Ureter (tissue), 1 donor: ENCODE measurements around the gene DBNDD2. TPM values are rescaled to one million over a fixed set of nuclear protein-coding genes. Genes with fewer than 3 reads are reported as not detected.

Source experiments
- DNase-seq: peaks from one replicate; pipeline ENCODE4 v3.0.0-alpha.2; 2020; ENCODE audit warnings: low spot score
- total RNA-seq: library from RNA; stranded (reverse); gene quantifications from one replicate; pipeline ENCODE4 v1.2.4, GENCODE V29; 2023
- donor health status: DM: yes; HTN: yes; CAD: no.

The DBNDD2 gene
- 63.0 TPM for total RNA-seq

GRCh38 chr20:45407783-45408645, at the start of gene DBNDD2:
DBNDD2 (plus strand) TSS chr20:45408289; CDS start chr20:45408468, 179 bp downstream.
- no peak for DNase-seq

- DNase-seq: no peak
Measured at GRCh38 chr20:45359069-45359405, 49.1 kb upstream of the DBNDD2 start.

GRCh38 chr20:45359406-45360148, 48.5 kb upstream of the DBNDD2 start:
- DNase-seq: no peak

GRCh38 chr20:45361793-45362192, 46.3 kb upstream of the DBNDD2 start:
- DNase-seq: no peak

GRCh38 chr20:45362804-45363610, 45.1 kb upstream of the DBNDD2 start, which contains the start of gene SYS1:
SYS1 (plus strand) TSS chr20:45363156; CDS start chr20:45363532, 376 bp downstream.
- DNase-seq: peak; percentile 99

GRCh38 chr20:45363611-45364492, 44.2 kb upstream of the DBNDD2 start:
- peak; percentile 38 for DNase-seq

GRCh38 chr20:45365444-45365970, 42.6 kb upstream of the DBNDD2 start:
- DNase-seq: peak; percentile 34

GRCh38 chr20:45366192-45366591, 41.9 kb upstream of the DBNDD2 start:
- DNase-seq: no peak

GRCh38 chr20:45366631-45367030, 41.5 kb upstream of the DBNDD2 start:
- peak; percentile 12 for DNase-seq

GRCh38 chr20:45367126-45367525, 41.0 kb upstream of the DBNDD2 start:
- DNase-seq: peak; percentile 14

GRCh38 chr20:45368221-45368980, 39.7 kb upstream of the DBNDD2 start:
- DNase-seq: peak; percentile 39

GRCh38 chr20:45370571-45371160, 37.4 kb upstream of the DBNDD2 start:
- DNase-seq: peak; percentile 22

- DNase-seq: peak; percentile 38
Measured at GRCh38 chr20:45372241-45372640, 35.8 kb upstream of the DBNDD2 start.

- peak; percentile 66 for DNase-seq
Measured at GRCh38 chr20:45372646-45373352, 35.3 kb upstream of the DBNDD2 start.

GRCh38 chr20:45373353-45374100, 34.6 kb upstream of the DBNDD2 start:
- DNase-seq: peak; percentile 93

GRCh38 chr20:45374101-45374467, 34.0 kb upstream of the DBNDD2 start:
- peak; percentile 39 for DNase-seq

- DNase-seq: peak; percentile 41
Measured at GRCh38 chr20:45374966-45375365, 33.1 kb upstream of the DBNDD2 start.

- no peak for DNase-seq
Measured at GRCh38 chr20:45377269-45377668, 30.8 kb upstream of the DBNDD2 start.
